ENCODE data around the gene ARHGEF17.

The ARHGEF17 gene

GRCh38 chr11:73386016-73386415 lies 77.9 kb downstream of the ARHGEF17 start:
- ATAC-seq, result no peak
- no peak for TF ChIP-seq SNAI2 (CRISPR knock-in tag; IDR thresholded peaks at IDR 0.05)
- no peak for TF ChIP-seq CREB5 (CRISPR knock-in tag; IDR thresholded peaks at IDR 0.05; ENCODE audit: low read depth)
- TF ChIP-seq TOX (CRISPR knock-in tag; IDR thresholded peaks at IDR 0.05; ENCODE audit: borderline replicate concordance), result no peak
- no peak for TF ChIP-seq ZNF70 (CRISPR knock-in tag; IDR thresholded peaks at IDR 0.05)
- no peak for TF ChIP-seq ZC3H10 (CRISPR knock-in tag; IDR thresholded peaks at IDR 0.05)
- no peak for TF ChIP-seq CSRNP3 (CRISPR knock-in tag; IDR thresholded peaks at IDR 0.05)
- TF ChIP-seq GLIS3 (CRISPR knock-in tag; IDR thresholded peaks at IDR 0.05), result no peak
- TF ChIP-seq TCF4 (CRISPR knock-in tag; IDR thresholded peaks at IDR 0.05; ENCODE audit: borderline replicate concordance), result no peak

- ATAC-seq, result no peak
- TF ChIP-seq POU6F1 (CRISPR knock-in tag; IDR thresholded peaks at IDR 0.05; ENCODE audit: borderline replicate concordance, low read depth) (no peak), ZNF8 (CRISPR knock-in tag; IDR thresholded peaks at IDR 0.05) (no peak), PATZ1 (CRISPR knock-in tag; IDR thresholded peaks at IDR 0.05; ENCODE audit: borderline replicate concordance) (no peak), ZNF70 (CRISPR knock-in tag; IDR thresholded peaks at IDR 0.05) (no peak), ZC3H10 (CRISPR knock-in tag; IDR thresholded peaks at IDR 0.05) (no peak), CSDC2 (CRISPR knock-in tag; IDR thresholded peaks at IDR 0.05) (no peak), ZFP30 (CRISPR knock-in tag; IDR thresholded peaks at IDR 0.05) (no peak), TSHZ2 (CRISPR knock-in tag; IDR thresholded peaks at IDR 0.05) (no peak), ZNF565 (CRISPR knock-in tag; conservative IDR thresholded peaks at IDR 0.05; ENCODE audit: low read depth) (no peak), TOX (CRISPR knock-in tag; IDR thresholded peaks at IDR 0.05; ENCODE audit: borderline replicate concordance) (no peak), SNAI2 (CRISPR knock-in tag; IDR thresholded peaks at IDR 0.05) (no peak), OSR1 (CRISPR knock-in tag; IDR thresholded peaks at IDR 0.05) (no peak), ARNTL (CRISPR knock-in tag; IDR thresholded peaks at IDR 0.05; ENCODE audit: borderline replicate concordance, low read depth) (no peak), TCF4 (CRISPR knock-in tag; IDR thresholded peaks at IDR 0.05; ENCODE audit: borderline replicate concordance) (no peak)
Observed at GRCh38 chr11:73386546-73386945, 78.5 kb downstream of the ARHGEF17 start.

- TF ChIP-seq ZNF8 (CRISPR knock-in tag; IDR thresholded peaks at IDR 0.05), result no peak
- no peak for TF ChIP-seq POU6F1 (CRISPR knock-in tag; IDR thresholded peaks at IDR 0.05; ENCODE audit: borderline replicate concordance, low read depth)
- no peak for TF ChIP-seq ZFP30 (CRISPR knock-in tag; IDR thresholded peaks at IDR 0.05)
- no peak for TF ChIP-seq PPARA (CRISPR knock-in tag; IDR thresholded peaks at IDR 0.05; ENCODE audit: borderline replicate concordance)
- no peak for TF ChIP-seq ESRRG (CRISPR knock-in tag; IDR thresholded peaks at IDR 0.05)
- no peak for TF ChIP-seq ZC3H10 (CRISPR knock-in tag; IDR thresholded peaks at IDR 0.05)
- TF ChIP-seq TOX (CRISPR knock-in tag; IDR thresholded peaks at IDR 0.05; ENCODE audit: borderline replicate concordance), result no peak
- TF ChIP-seq ISL1 (CRISPR knock-in tag; IDR thresholded peaks at IDR 0.05), result no peak
- ATAC-seq, result no peak
Observed at GRCh38 chr11:73387594-73388264, 79.7 kb downstream of the ARHGEF17 start.

Measured in SK-N-SH treated with all-trans-retinoic acid at 6 μM for 48 hours (cell line).